Epidermal melanocyte (primary cell): Measurements from ENCODE around the gene RBM45.
"Not testable (repeated sequence)": the region's sequence is repeated elsewhere in the genome, so short reads cannot be mapped to it uniquely, and the experiment has no call there.

ENCODE experiments used
- DNase-seq: peaks from one replicate; pipeline ENCODE4 v3.0.0; 2011; ENCODE audit warnings: low spot score; ENCODE audit not compliant: insufficient read length

RBM45 gene

DNA sequence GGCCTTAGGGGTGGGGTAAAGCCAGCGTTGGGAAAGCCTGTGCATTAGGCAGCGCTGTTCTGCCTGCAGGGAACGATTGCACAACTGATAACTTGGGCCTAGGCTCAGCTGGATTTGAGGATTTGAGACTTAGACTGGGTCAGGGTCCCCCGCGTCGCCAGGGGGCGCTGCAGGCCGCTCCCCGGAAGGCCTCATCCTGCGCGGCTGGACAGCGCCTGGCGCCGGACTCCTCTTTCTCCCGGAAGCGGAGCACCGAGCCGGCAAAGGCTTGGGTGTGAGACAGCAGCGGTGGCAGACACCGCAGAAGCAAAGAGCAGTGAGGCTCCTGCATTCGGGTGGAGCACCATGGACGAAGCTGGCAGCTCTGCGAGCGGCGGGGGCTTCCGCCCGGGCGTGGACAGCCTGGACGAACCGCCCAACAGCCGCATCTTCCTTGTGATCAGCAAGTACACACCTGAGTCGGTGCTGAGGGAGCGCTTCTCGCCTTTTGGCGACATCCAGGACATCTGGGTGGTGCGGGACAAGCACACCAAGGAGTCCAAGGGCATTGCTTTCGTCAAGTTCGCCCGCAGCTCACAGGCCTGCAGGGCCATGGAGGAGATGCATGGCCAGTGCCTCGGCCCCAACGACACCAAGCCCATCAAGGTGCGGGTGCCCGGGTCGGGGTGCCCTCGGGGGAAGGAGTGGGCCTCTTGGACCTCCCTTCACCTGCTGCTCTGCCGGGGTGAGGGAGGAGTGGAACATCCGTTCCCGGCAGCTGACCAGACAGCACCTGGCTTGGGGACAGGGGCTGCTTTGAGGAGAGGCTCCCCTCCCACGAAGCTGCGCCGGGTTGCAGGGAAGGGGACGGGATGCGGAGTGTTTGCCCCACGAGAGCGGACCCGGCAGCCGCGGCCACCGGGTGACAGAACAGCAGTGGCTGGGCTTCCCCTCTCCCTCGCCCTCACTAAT is at the start of gene RBM45:
RBM45 (plus strand) TSS at position 236 of the 951 bp plus-strand sequence; CDS start at position 346, 110 bp downstream.
- DNase-seq: peak; percentile 83

DNA sequence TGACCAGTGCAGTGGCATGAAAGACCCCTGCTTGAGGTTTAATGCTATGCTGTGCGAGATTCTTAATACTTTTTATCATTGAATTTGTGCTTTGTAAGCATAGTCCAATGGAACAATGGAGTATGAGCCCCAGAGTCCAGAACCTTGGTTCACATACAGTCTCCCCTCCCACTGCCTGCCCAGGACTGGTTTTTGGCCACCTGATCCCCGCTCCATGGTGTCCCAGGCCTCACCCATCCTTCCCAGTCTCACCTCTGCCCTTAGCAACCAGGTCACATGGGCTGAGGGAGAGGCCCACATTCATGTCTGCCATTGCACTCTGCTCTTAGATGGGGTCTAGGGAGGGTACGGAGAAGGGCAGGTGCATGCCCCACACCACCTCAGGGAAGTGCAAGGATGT is 45.9 kb upstream of the RBM45 start:
- no peak for DNase-seq

GRCh38 chr2:178066890-178067669 is 45.2 kb upstream of the RBM45 start:
- DNase-seq: no peak

- no peak for DNase-seq
Measured at GRCh38 chr2:178068823-178069454, 43.3 kb upstream of the RBM45 start.

DNA sequence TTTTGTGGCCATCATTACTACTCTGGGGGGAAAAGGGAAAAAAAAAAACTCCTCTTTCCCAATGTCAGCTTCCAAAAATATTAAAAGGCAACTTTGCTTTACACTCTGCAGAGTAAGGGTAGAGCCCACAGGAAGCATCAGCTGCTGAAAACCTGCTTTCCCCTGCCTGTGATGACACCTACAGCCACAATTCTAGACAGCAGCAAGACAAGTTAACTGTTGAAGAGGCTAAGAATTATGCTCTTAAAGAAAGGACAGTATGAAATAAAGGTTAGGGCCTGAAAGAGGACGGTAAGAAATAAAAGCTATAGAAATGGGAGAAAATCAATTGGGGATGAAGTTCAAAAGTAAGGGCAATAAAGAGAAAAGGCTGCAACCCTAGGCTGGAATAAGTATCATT is 42.7 kb upstream of the RBM45 start:
- DNase-seq: no peak

DNA sequence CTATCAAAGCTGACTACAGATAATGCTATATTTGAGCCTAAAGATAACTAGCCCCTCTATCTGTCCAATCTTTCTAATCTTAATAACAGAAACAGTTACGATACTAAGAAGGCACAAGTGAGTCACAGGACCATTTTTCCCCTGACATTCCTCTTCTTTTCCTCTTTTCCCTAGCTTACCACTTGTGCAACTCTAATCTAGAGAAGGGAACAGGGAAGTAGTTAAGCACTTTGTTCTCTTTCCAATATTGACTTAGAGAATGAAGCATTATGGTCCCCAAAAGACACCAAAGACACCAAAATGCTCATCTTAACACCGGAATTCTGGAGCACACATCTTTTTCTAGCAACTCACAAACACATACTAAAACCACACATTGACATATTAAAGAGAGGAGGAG is 41.4 kb upstream of the RBM45 start:
- DNase-seq: no peak

DNA sequence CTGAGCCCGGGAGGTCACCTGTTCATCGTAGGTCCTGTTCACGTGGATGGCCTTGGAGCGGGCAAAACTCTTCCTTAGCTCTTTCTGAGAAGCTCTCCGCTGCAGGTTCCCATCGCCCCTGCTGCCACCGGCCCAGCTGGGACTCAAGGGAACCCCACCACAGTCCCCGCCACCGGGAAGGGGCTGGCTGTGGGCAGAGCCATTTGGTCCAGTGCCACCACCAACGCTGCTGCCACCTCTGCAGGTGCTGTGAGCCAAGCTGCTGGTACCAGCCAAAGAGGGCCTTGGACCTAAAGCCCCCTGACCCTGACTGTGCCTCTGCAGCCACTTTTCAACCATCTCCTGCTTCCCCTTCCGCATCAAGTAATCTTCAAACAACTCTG is 40.2 kb upstream of the RBM45 start:
- DNase-seq: no peak

DNA sequence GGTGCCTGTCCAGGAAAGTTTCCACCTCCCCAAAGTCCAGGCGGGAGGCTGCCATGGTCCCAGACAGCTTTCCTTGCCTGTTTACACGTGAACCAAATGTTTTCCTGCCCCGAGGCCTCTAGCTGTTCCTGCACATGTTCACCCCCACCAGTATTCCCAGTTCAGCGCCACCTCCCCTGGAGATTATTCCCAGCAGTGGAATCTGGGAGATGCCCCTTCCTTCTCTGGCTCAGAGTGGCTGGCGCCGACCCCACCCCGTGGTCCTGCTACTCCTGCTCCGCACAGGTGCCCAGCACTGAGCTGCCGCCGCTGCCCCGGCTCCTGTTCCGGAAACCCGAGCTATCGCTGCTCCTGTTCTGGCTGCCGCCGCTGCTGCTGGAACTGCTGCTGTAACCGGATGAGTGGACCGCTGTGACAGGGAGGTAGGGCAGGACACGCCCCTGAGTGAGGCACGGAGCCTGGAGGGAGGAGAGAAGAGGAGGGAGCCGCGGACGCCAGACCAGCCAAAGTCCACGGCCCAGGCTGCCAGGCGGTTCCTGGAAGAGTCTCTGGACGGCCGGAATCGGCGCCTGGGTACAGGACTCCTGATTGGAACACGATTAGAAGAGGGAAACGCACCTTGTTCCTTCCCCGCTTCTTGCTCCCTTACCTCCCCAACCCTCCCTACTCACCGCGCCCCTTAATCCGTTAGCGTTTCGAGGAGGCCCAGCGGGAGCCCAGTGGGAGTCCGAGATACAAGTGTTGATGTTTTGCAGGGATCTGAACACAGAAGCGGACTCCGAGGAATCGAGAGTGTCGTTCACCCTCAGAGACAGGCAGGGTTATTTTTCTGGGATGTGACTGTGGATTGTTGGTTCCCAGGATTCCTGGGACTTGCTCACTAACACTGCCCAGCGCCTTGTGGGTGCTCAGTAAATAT is 39.6 kb upstream of the RBM45 start, which contains the start of gene PDE11A:
PDE11A (minus strand) TSS at position 395 of the 919 bp plus-strand sequence; CDS start at position 55, 340 bp downstream.
- DNase-seq: peak; percentile 30

- no peak for DNase-seq
Measured at GRCh38 chr2:178074123-178075005, 37.9 kb upstream of the RBM45 start.

- DNase-seq: no peak
Measured at GRCh38 chr2:178075006-178075326, 37.3 kb upstream of the RBM45 start.

- no peak for DNase-seq
Measured at GRCh38 chr2:178076130-178076529, 36.1 kb upstream of the RBM45 start.

DNA sequence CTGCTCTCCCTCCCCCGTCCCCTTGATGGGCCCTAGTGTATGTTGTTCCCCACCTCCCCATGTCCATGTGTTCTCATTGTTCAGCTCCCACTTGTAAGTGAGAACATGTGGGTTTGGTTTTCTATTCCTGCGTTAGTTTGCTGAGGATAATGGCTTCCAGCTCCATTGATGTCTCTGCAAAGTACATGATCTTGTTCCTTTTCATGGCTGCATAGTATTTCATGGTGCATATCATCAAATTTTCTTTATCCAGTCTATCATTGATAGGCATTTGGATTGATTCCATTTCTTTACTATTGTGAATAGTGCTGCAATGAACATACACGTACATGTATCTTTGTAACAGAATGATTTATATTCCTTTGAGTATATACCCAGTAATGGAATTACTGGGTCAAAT is 33.0 kb upstream of the RBM45 start:
- not testable (repeated sequence) for DNase-seq

DNA sequence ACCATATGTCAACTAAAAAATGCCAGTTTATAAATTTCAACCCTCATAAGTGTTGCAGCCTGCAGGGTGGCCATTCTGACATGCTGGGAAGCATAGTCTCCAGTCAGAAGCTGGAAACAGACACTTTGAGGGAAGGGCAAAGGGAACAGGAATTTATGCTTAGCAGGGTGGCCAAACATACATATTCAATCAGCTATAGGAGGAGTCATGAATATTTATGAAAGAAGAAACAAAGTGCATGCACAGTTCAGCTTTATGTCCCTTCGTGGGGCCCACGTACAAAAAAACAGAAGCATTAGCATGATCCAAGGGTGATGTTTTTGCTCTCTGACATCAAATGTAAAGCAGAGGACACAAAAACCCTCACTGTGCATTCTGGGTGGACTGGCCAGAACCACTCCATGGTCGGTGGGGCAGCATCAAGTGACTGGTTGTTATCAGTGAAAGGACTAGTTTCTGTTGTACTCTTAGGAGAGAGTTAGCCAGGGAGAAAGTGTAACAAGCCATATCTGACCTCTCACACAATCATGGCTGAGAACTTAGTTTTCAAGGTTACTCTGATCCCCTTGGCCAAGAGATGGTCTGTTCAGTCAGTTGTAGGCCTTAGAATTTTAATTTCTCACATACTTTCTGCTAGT is 29.7 kb upstream of the RBM45 start:
- no peak for DNase-seq

DNA sequence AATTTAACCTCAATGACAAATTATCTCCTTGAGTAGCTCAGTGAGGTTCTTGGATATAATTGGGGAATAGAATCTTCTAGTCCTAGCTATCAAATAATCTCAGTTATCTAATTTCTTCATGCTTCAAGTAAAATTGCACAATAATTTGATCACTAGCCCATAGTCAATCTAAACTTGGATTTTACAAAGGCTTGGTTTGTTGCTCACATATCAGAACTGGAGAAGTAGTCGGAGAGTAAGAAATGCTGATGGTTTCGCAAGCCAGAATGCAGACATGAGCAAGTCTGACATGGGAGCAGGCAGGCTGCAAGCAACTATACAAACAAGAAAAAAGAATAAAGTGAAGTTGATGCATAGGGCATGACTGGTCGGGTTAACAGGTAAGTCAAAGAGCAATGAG is 28.0 kb upstream of the RBM45 start:
- no peak for DNase-seq

DNA sequence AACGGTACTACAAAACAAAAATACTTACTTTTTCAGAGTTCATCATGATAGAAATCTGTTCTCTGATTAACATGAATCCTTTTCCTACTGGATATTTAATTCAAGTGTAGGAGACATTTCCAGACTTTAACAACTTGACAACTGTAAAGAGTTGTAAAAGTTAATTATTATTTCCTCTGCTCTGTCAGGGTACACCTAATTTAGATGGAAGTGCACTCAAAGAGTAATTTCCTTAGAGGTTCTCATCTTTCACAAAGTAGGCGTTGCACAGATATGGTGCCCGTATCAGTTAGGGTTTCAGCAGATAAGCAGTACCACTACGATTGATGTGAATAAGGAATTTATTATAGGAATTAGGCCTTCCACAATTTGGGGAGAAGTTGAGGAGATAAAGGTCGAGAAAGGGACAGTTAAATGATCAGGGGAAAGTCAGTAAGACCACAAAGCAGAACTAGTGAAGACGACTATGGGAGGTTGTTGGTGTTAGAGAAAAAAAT is 23.4 kb upstream of the RBM45 start:
- no peak for DNase-seq

DNA sequence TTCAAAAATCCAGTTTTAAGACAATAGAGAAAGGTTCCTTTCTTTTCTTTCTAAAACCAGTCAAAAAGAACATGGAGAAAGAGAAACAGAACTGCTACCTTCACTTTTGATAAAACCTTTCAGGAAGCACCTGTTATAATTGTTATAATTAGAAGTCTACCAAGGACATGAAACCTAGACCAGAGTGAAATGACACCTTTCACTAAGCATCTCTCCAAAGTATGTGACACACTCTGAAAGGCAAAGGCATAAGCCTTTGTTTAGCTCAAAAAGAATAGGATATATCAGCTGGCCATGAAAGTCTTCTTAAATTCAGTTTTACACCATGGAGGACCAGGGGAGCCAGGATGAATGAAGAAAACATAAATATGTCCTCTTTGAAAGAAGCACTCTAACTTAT is 18.8 kb upstream of the RBM45 start:
- no peak for DNase-seq

DNA sequence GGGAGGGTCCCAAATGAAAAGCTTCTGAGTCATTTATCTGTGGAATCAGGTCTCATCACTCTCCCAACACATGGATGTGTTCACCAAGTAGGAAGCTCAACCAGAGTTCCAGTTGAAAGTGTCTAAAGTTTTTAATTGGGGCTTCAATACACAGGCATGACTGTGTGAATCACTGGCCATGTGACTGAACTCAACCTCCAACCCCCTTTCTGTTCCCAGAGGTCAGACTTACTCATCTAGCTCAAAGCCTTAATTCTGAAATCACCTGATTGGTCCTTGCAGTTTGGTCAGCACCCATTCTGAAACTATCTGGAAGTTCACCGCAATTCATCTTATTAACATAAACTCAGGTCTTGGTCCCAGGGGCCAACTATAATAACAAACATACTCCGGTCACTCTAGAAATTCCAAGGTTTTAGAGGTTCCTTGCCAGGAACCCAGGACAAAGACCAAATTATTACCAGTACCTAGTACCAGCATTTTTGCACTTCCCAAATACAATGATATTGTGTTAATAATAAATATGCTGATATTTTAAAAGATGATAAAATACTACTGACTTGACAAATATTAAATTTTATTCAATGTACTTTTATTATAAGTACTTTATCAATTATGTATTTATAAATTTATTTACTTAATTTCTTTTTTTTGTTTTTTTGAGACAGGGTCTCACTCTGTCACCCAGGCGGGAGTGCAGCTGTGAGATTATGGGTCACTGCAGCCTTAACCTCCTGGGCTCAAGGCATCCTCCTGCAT is 10.7 kb upstream of the RBM45 start:
- DNase-seq: no peak

GRCh38 chr2:178105566-178105965 is 6.7 kb upstream of the RBM45 start:
- no peak for DNase-seq
